ENCODE results near the gene PLEKHF1.

The PLEKHF1 gene

DNA sequence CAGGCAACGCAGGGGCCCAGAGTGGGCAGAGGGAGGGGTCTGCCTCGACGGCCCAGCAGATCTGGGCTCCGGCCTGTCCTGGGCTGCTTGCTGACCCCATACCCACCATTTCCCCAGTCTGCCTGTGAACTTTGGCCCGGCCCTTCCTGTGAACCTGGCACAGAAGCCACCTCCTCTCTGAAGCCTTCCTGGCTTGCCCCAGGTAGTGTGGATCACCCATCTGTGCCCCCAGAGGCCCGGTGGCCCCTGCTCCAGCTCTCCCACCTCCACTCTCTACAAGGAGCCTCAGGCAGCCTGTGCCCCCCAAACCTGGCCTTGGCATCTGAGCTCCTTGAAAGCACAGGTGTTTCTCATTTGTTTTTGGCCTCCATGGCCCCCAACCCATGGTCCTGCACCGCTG lies 15.7 kb downstream of the PLEKHF1 start:
- DNase-seq, result no peak

DNA sequence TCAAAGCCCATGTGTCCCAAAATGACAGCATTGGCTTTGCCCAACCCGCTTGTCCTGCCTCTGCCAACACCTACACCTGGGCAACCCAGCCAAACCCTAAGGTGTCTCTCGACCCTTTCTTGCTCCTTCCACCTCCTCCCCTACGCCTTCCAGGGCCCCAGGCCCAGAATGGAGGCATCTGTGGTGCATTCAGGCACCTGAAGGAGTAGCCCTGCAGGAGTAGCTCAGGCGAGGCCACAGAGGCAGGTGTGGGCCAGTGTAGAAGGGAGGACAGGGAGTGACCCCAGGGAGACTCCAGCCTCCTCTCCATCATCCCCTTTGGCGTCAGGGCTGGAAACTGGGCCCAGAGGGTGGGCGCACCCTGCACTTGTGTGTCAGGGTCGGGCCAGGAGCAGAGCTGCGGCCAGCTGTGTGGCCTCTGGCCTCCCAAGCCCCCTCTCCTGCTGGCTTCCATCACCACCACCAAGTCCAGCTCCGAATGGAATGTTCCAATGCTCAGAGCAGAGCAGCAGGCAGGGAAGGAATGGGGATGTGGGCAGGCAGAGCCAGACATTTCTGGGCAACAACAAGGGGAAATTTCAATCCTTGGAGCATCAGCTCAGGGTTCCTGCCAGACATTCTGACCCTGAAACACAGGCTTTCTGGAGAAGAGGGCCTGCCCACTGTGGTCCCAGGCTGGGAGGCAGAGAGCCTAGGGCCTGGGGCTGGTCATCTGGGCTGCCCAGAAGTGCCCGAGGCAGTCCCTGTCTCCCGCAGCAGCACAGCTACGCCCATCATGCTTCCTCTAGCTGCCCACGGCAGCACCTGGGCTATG lies 16.4 kb downstream of the PLEKHF1 start:
- no peak for DNase-seq

DNA sequence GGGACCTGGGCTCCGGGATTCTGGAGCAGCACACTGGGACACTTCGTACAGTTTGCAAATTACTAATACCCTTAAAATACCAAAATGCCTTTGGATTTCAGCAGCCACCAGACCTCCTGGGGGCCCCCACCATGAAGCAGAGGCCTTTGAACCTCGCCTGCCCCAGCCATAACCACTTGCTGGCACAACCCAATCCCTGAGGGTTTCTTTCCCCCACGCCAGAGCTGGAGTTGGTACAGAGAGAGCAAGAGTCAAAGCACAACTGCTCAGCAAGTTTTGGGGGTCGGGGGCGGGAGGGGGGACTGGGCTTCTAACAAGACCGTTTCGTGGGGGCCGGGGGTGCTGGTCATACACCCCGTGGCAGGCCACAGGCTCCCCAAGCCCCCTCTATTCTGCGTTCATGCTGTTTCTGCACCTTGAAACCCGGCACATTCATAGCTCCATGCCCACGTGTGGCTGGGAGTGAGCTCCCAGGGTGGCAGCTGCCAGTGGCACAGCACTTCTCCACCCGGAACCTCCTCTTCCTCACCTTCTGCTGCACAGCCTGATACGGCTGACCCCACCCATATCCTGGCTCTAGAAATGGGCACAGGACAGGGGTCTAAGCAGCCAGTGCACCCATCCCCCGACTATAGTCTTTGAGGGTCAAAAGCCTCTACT lies 17.1 kb downstream of the PLEKHF1 start:
- DNase-seq, result no peak

DNA sequence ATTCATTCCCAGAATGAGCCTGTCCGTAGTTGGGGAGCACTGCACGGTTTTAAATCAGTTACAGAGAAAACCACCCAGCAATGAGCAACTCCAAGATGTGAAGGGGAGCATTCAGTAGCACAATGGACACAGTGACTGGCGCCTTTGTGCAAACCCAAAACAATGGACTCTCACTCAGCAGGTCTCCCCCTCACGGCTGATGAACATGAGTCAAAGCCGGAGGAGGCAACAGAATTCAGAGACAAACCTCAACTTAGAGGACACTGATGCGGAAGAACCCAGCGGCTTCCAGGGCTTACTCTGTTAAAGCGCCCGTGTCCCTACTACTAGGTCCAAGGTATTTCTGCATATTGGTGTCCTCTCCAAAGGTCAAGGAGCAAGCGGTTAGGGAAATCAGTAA lies 17.7 kb downstream of the PLEKHF1 start:
- no peak for DNase-seq

DNA sequence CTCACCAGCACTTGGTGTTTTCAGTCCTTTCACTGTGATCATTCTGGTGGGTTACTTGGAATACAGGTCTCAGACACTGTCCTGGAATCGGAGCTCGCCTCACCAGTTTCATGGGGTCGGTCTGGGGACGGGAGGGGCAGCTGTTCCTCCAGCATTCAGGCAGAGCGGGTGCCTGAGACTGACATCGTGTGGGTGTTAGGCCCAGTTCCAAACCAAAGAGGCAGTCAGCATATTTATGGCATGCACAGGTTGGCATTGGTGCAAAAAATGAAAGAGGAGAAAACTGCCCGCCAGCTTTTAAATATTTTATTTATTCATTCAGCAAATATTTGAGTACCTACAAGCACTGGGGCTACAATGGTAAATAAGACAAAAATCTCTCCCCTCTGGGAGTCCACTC lies 20.1 kb downstream of the PLEKHF1 start:
- no peak for DNase-seq

DNA sequence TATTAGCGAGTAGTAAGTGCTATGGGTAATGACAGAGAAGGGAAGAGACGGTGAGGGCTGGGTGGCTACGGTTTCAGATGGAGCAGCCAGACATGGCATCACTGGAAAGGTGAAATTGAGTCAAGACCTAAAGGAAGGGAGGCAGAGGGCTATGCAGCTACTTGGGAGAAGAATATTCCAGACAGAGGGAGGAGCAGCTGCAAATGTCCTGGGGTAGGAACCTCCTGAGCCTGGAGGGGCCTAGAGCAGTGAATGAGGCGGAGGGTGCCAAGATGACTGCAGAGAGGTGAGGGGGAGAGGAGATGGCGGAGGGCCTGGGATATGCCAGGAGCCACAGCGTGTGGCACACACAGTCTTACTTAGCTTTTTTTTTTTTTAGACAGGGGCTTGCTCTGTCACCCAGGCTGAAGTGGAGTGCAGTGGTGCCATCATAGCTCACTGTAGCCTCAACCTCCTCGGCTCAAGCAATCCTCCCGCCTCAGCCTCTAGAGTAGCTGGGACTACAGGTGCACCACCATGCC lies 21.1 kb downstream of the PLEKHF1 start:
- DNase-seq, result no peak

DNA sequence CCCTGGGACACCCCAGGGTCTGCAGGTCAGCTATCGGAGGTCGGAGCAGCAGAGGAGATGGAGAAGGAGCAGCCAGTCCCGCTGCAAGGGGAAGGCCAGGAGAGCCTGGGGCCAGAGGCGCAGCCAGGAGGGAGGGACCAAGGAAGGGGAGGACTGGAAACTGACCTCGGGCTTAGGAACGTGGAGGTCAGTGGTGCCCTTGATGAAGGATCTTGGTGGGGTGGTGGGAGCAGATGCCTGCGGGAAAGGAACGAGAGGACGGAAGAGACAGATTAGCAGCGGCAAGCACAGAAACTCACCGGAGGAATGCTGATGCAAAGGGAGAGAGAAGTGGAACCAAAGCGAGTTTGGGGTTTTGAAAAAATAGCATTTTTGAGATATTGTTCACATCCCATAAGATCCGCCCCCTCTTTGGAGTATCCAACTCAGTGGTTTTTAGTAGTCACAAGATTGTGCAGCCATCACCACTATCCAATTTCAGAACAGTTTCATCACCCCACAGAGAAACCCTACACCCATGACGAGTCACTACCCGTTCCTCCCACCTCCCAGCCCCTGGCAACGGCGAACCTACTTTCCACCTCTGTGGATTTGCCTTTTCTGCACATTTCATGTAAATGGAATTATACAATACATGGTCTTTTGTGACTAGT lies 22.1 kb downstream of the PLEKHF1 start:
- no peak for DNase-seq

DNA sequence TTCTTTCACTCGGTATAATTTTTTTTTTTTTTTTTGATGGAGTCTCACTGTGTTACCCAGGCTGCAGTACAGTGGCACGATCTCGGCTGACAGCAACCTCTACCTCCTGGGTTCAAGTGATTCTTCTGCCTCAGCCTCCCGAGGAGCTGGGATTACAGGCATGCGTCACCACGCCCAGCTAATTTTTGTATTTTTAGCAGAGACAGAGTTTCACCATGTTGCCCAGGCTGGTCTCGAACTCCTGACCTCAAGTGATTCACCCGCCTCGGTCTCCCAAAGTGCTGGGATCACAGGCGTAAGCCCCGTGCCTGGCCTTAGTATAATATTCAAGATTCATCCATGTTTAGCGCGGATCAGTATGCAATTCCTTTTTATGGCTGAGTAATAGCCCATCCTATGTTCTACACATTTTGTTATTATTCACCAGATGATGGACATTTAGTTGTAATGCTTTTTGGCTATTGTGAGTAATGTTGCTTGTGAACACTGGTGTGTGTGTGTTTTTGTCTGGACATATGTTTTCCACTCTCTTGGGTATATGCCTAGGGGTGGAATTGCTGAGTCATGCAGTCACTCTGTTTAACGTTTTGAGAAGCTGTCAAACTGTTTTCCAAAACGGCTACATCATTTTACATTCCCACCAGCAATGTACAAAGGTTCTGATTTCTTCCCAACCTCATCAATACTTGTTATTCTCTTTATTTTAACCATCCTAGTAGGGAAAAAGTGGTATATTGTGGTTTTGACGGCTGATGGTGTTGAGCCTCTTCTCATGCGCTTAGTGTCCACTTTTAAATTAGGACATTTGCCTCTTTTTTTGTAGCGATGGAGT lies 22.9 kb downstream of the PLEKHF1 start:
- no peak for DNase-seq

DNA sequence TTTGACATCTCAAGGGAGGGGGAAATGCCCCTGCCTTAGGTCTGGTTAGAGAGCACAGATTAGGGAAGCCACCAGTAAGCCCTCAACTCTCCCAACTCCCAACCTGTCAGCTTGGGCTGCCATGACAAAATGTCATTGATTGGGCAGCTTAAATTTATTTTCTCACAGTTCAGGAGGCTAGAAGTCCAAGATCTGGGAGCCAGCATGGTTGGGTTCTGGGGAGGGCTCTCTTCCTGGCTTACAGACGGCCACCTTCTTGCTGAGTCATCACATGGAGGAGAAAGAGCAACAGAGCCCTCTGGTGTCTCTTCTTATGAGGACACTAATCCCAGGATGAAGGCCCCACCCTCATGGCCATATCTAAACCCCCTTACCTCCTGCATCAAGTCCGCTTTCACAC lies 25.6 kb downstream of the PLEKHF1 start:
- peak in 1 of 2 experiments; percentile 17 for DNase-seq

DNA sequence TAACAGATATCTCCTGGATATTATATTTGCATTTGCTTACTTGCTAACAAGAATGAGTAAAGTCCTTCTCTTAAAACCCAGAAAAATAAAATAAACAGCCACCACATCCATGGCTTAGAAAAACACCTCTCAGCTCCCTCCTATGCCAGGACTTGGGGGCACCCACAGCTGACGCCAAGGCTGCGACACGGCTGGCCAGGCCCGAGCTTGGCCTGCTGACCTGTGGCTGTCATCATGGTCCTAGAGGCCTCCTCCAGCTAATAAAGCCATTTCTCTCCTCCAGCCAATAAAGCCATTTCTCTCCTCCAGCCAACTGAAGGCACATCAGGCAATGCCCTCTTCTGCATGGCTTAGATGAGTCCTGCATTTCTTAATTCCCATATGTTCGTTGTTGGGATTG lies 28.9 kb downstream of the PLEKHF1 start:
- no peak for DNase-seq

DNA sequence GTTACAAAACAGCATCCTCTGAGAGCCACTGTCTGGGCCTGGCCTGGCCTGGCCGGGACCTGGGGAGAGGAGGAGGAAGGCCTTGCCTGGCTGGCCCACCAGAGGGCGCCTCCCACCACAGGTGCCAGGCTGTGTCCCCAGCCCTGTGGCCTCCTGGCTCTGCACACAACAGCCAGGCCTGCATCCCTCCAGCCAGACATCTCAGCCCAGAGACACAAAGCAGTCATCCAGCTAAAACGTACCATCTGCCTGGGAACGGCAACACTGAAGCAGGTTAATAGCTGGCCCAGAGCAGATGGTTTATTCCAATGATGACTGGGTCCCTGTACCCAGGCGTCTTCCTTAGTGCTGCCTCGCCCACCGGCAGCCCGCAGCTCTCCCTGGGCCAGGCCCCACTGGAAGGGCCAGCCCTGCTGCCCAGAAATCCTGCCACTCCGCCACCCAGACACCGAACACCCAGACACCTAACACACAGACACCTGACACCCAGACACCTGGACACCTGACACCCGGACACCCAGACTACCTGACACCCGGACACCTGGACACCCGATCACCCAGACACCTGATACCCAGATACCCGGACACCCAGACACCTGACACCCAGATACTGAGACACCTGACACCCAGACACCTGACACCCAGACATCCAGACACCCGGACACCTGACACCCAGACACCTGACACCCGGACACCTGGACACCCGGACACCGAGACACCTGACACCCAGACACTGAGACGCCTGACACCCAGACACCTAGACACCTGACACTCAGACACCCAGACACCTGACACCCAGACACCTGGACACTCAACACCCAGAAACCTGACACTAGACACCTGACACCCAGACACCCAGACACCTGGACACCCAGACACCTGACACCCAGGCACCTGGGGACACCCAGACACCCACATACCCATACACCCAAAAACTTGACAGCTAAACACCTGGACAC lies 29.7 kb downstream of the PLEKHF1 start:
- peak; percentile 52 to 74 for DNase-seq

DNA sequence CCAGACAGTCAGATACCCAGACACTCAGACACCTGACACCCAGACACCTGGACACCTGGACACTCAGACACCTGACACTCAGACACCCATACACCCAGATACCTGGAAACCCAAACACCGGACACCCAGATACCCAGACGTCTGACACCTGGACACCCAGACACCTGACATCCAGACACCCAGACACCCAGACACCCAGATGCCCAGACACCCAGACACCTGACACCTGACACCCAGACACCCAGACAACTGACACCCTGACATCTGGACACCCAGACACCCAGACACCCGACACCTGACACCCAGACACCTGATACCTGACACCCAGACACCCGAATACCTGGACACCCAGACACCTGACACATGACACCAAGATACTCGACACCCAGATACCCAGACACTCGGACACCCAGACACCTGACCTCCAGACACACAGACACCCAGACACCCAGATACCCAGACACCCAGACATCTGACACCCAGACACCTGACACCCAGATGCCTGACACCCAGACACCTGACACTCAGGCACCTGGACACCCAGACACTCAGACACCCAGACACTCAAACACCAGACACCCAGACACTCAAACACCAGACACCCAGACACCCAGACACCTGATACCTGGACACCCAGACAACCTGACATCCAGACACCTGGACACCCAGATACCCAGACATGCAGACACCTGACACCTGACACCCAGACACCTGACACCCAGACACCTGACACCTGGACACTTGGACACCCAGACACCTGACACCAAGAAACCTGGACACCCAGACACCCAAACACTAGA lies 30.7 kb downstream of the PLEKHF1 start:
- DNase-seq, result no peak

DNA sequence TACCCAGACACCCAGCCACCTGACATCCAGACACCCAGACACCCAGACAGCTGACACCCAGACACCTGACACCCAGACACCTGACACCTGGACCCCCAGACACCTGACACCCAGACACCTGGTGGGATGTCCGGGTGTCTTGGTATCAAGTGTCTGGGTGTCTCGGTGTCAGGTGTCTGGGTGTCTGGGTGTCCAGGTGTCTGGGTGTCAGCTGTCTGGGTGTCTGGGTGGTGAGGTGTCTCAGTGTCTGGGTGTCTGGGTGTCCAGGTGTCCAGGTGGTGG lies 31.2 kb downstream of the PLEKHF1 start:
- no peak for DNase-seq

DNA sequence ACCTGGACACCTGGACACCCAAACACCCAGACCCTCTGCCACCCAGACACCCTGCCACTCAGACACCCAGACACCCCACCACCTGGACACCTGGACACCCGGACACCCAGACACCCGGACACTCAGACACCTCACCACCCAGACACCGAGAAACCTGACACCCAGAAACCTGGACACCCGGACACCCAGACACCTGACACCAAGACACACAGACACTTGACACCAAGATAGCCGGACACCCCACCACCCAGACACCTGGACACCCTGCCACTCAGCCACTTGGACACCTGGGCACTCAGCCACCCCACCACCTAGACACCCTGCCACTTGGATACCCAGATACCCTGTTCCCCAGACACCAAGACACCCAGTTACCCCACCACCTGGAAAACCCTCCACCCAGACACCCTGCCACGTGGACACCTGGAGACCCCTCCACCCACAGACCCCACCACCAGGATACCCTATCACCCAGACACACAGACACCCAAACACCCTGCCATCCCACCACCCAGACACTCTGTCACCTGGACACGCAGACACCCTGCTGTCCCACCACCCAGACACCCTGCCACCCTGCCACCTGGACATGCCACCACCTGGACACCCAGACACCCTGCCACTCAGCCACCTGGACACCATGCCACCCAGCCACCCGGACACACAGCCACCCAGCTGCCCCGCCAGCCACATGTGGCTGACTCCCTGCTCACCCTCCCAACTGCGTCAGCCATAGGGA lies 32.4 kb downstream of the PLEKHF1 start:
- no peak for DNase-seq

DNA sequence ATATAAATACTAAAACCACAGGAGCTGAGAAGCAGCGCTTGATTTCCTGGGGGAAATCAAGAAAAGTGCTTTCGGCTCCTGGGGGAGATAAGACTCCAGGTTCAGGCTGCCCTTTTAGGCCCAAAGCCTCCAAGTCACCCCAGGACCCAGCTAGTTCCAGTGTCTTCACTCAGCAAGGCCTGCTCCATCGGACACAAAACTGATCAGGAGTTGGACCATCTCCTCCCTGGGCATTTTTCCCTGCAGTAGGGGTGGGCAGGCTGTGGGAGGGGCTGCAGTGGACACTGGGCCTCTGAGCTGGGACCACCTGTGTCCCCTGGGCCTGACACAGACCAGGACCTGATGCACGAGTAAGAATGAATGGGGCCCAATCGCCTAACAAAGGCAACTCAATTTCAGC lies 34.6 kb downstream of the PLEKHF1 start:
- DNase-seq, result no peak

DNA sequence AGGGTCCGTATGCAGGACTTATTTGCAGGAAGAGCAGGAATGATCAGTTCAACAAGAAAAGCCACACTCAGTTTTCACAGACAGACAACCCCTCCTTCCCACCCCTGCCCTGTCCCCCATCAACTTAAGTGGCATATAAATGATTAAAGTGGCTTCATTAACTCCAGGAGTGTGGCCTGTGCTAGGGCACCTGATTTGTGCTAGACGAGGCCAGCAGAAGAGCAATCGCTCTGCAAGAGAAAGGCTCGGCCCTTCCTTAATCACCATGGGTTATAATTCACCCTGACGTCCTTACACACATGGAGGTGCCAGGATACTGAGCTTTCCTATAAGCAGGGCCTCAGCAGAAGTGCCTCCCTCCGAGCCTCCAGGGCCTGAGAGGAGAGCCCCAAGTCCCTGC lies 35.2 kb downstream of the PLEKHF1 start:
- DNase-seq, result no peak

DNA sequence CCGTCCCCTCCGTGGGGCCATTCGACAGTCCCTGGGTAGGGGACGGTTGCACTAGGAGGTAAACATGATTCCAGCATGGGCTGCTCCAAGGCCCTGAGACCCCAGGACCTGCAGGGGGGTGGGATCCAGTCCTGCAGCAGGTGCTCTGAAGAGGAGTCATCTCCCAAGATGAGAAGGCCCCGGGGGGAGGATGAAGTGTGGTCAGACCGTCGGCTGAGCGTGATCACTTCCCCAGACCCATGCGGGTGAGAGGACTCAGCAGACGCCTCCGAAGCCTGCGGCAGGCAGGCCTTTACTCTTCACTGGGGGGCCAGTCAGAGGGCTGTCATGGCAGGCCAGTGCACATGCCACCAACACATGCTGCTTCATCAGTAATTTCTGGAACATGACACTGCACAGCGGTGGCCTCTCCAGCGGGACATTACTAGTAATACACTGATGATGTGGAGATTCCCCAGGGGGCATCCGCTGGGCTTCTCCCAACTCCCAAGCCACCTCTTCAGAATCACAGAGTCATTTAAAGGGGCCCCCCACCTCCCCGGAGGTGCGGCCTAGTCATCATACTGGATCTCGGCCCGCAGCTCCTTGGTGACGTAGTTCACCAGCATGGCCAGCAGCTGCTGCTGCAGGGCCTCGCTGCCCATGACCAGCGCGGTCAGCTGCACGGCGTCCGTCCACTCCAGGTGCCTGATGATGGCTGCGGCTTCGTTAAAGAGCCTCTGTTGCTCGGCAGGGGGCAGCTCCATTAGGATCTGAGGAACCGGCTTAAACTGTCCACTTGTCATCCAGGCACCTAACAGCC lies 37.1 kb downstream of the PLEKHF1 start:
- no peak for DNase-seq

DNA sequence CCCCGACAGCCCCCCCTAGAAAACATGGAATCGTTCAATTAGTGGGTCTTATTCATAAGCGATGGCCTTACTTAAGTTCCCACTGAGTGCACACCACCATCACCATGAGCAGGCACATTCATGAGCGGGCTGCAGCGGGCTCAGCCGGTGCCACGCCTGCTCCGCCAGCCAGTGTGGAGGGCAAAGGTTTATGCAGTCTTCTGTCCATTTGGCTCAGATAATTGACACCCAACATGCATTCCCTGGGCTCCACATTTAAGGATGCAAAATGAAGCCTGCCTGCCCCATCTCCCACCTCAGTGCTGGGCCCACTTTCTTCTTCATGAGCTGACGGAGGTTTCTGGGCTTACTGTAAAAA lies 37.7 kb downstream of the PLEKHF1 start:
- no peak for DNase-seq

Measured in NCI-H524 (cell line).